K562 (cell line): ENCODE measurements around the gene COL15A1. TPM values are rescaled to one million over a fixed set of nuclear protein-coding genes. Genes with fewer than 3 reads are reported as not detected.

ENCODE experiments used
- ATAC-seq: fragments of 200-7000 bp; cut with Tn5 transposase; 3 replicates; pipeline ENCODE4 v1.9.1; 2020; ENCODE audit warnings: moderate library complexity
- BruUV-seq: library from RNA; stranded (reverse); fragments of 400-500 nt; replicated peaks from 2 replicates; lab custom pipeline; 2021; lab: Mats Ljungman, UMichigan
- CTCF ChIA-PET: fragments of 300-600 bp; formaldehyde crosslinking; extraction: SDS; loops from one replicate; lab custom pipeline; 2021; ENCODE audit warnings: low intra/inter-chr PET ratio; lab: Yijun Ruan, JAX
- POLR2A ChIA-PET: fragments of 300-600, 350-650 bp; sonication (Branson Sonifier 250); formaldehyde crosslinking; extraction: SDS; loops from one replicate; lab custom pipeline; 2021; ENCODE audit warnings: antibody characterized with exemption, inconsistent platforms; lab: Yijun Ruan, JAX
- DNase-seq, 4 experiments: peaks; one replicate each; pipeline versions ENCODE4 v3.0.0 to v3.0.0-alpha.2; 2011 to 2018; ENCODE audit warnings: low spot score in 3 of 4, mixed read lengths in 3 of 4; ENCODE audit errors: extremely low read depth in 1 of 4
- FAIRE-seq: peaks from 2 replicates; lab custom pipeline; 2011; peaks lifted over from hg19 to GRCh38; lab: Jason Lieb, UNC
- H2AFZ ChIP-seq: 2 replicates; pipeline ENCODE4 v1.6.0; 2011; ENCODE audit warnings: low read depth, low read length, control low read depth, inconsistent platforms
- H3K27ac ChIP-seq: fragments of 200-600 bp; 3 replicates; pipeline ENCODE4 v1.8.0; 2011; ENCODE audit warnings: low read depth, mild to moderate bottlenecking, control low read depth, inconsistent platforms, low read length, moderate library complexity, mixed read lengths; ENCODE audit errors: extremely low read depth
- H3K27me3 ChIP-seq, 2 experiments: fragments of 300-600 bp in 1 of 2; 2 replicates in 1 of 2; 3 replicates in 1 of 2; pipeline versions ENCODE4 v1.6.0 to v1.8.0; 2011; ENCODE audit warnings: inconsistent platforms in 2 of 2, low read length in 2 of 2, mild to moderate bottlenecking in 1 of 2, mixed read lengths in 1 of 2, moderate library complexity in 1 of 2; ENCODE audit not compliant: control insufficient read depth in 2 of 2, insufficient read depth in 2 of 2
- H3K36me3 ChIP-seq: fragments of 300-600 bp; 3 replicates; pipeline ENCODE4 v1.8.0; 2011; ENCODE audit warnings: mild to moderate bottlenecking, low read length, inconsistent platforms; ENCODE audit not compliant: control insufficient read depth, insufficient read depth
- H3K4me1 ChIP-seq, 2 experiments: fragments of 200-600 bp in 1 of 2; replicated peaks in 1 of 2; 2 replicates in 1 of 2; 3 replicates in 1 of 2; pipeline versions ENCODE4 v1.5.1 to v1.8.0; 2011; ENCODE audit warnings: inconsistent platforms in 2 of 2, low read length in 2 of 2, mild to moderate bottlenecking in 1 of 2, mixed read lengths in 1 of 2, moderate library complexity in 1 of 2; ENCODE audit not compliant: control insufficient read depth in 2 of 2, insufficient read depth in 2 of 2
- H3K4me2 ChIP-seq: 2 replicates; pipeline ENCODE4 v1.6.1; 2011; ENCODE audit warnings: low read length, control low read depth, inconsistent platforms, mixed read lengths; ENCODE audit not compliant: insufficient read depth
- H3K4me3 ChIP-seq: fragments of 200-600 bp; sonication (generic), shearing (Covaris generic); 2 replicates; pipeline ENCODE4 v1.5.1; 2016; ENCODE audit warnings: control low read depth, inconsistent platforms
- H3K79me2 ChIP-seq: fragments of 200-600 bp; 3 replicates; pipeline ENCODE4 v1.8.0; 2011; ENCODE audit warnings: low read length, inconsistent platforms; ENCODE audit not compliant: control insufficient read depth, insufficient read depth
- H3K9ac ChIP-seq, 2 experiments: 2 replicates each; pipeline versions ENCODE4 v1.6.0 to v1.6.1; 2011; ENCODE audit warnings: low read depth in 2 of 2, low read length in 2 of 2, control low read depth in 1 of 2, inconsistent platforms in 1 of 2, mild to moderate bottlenecking in 1 of 2, mixed read lengths in 1 of 2; ENCODE audit not compliant: insufficient read depth in 1 of 2
- H3K9me1 ChIP-seq: one replicate; pipeline ENCODE4 v1.6.0; 2011; ENCODE audit warnings: inconsistent platforms, mild to moderate bottlenecking, low read length, moderate library complexity; ENCODE audit not compliant: control insufficient read depth, insufficient read depth
- H3K9me3 ChIP-seq: replicated peaks from 2 replicates; pipeline ENCODE4 v1.5.1; 2011; ENCODE audit warnings: low read depth, low read length, inconsistent platforms; ENCODE audit not compliant: control insufficient read depth, insufficient read depth
- H4K20me1 ChIP-seq: replicated peaks from 2 replicates; pipeline ENCODE4 v1.6.1; 2011; ENCODE audit warnings: low read length, inconsistent platforms, mixed read lengths; ENCODE audit not compliant: control insufficient read depth, insufficient read depth
- BRF1 ChIP-seq: IDR thresholded peaks from 3 replicates; pipeline ENCODE4 v1.6.1; 2011; ENCODE audit warnings: borderline replicate concordance, mild to moderate bottlenecking; ENCODE audit not compliant: insufficient read length; ENCODE audit errors: extremely low read depth
- MLLT1 ChIP-seq, 2 experiments: fragments of 450-650 bp; IDR thresholded peaks; 2 replicates each; pipeline ENCODE4 v1.6.1; 2016
- PRDM10 ChIP-seq: fragments of 450-650 bp; IDR thresholded peaks from 2 replicates; pipeline ENCODE4 v1.6.1; 2018; ENCODE audit not compliant: partially characterized antibody
- SIRT6 ChIP-seq: IDR thresholded peaks from one replicate; pipeline ENCODE4 v1.6.1; 2012; ENCODE audit warnings: low read depth, mild to moderate bottlenecking, control low read depth, inconsistent platforms, low read length, moderate library complexity
- WGBS: fragments of 100-300 bp; shearing (Covaris generic); methylation state at CpG from one replicate; pipeline ENCODE4 v1.1.6; 2016; ENCODE audit warnings: low coverage, mixed read lengths; ENCODE audit not compliant: insufficient coverage; ENCODE audit errors: missing lambda C conversion rate; 5-methylcytosine and 5-hydroxymethylcytosine counted together
- in situ Hi-C: fragments of 300-500 bp; cut with MboI; formaldehyde crosslinking; loops from 4 replicates; pipeline ENCODE4 v1.15.0; 2018; ENCODE audit warnings: inconsistent platforms, mixed read lengths
- intact Hi-C: fragments of 100-400 bp; cut with micrococcal nuclease; formaldehyde crosslinking; loops from 2 replicates; pipeline ENCODE4 v1.14.2; 2022
- polyA plus RNA-seq, 8 experiments: library from polyadenylated mRNA; depleted of rRNA in 4 of 8; stranded (reverse) in 5 of 8; unstranded in 3 of 8; fragments of >200 nt; fragmentation: Nextera tagmentation in 2 of 8; fragmentation: Illumina TruSeq in 1 of 8; extraction: Ambion mirVana in 2 of 8; extraction: Trizol in 1 of 8; gene quantifications; 2 replicates each; pipeline versions ENCODE4 v1.2.1 to v1.2.3, GENCODE V29; 2011 to 2014; ENCODE audit warnings: inconsistent platforms in 1 of 8, missing spikeins in 1 of 8
- total RNA-seq, 7 experiments: library from RNA; depleted of rRNA in 6 of 7; stranded (reverse); fragments of >200 nt in 6 of 7; fragmentation: Illumina TruSeq in 2 of 7; extraction: Trizol in 2 of 7; gene quantifications; 2 replicates each; pipeline versions ENCODE4 v1.2.1 to v1.2.3, GENCODE V29; 2011 to 2021; ENCODE audit warnings: low replicate concordance in 1 of 7

Gene COL15A1
- total and polyA plus RNA-seq, 9 of the 15 experiments (the other 6 are each of a cell fraction or from before 2014, with no cell fraction given): 0.46 to 5.1 (median 2.6) TPM

GRCh38 chr9:98970532-98971041 is 26.9 kb downstream of the COL15A1 start:
- ATAC-seq (no peak), FAIRE-seq (peak; percentile 32), DNase-seq (no peak)
- Histone ChIP-seq H2AFZ (peak overlapping the region; percentile 60; the same call in 1 of the 2 replicates), H3K9me1 (no peaks in the 10 kb centered on the region), H4K20me1 (no peaks in the 10 kb centered on the region), H3K79me2 (no peaks in the 10 kb centered on the region), H3K27me3 (no peaks in the 10 kb centered on the region), H3K4me1 (peaks cover 22 to 27% of the 10 kb centered on the region in 2 experiments; a peak in 4 of 5 replicates), H3K4me3 (no peak overlapping the region), H3K9me3 (no peaks in the 10 kb centered on the region), H3K4me2 (no peak overlapping the region), H3K27ac (no peak overlapping the region), H3K9ac (no peak overlapping the region), H3K36me3 (no peaks in the 10 kb centered on the region)
- intact Hi-C loops (no loop called here), in situ Hi-C loops (no loop called here)
- WGBS: 90% methylated on average over 7 of the region's 7 CpGs
- CTCF ChIA-PET: interaction anchor here (1.2 kb wide), 1 partner anchor 109 kb away, joined by 3 read pairs; no protein-coding TSS in a partner anchor
- TF ChIP-seq PRDM10: peak; percentile 6
- no peak for TF ChIP-seq BRF1
- TF ChIP-seq SIRT6: no peak
- peak in 1 of 2 experiments; percentile 86; a peak in 2 of 4 replicates for TF ChIP-seq MLLT1 (IDR thresholded peaks at IDR 0.05)
- POLR2A ChIA-PET: interaction anchor here (0.5 to 2.6 kb wide), 2 partner anchors 10 to 1147 kb away, joined by 3 to 6 read pairs; no protein-coding TSS in a partner anchor
- no TSS peak for BruUV-seq
